Measurements from ENCODE around the gene BMP3.
A peak's percentile ranks its signal among the peaks of the same experiment; 100 is the strongest.
"Not testable (repeated sequence)": the region's sequence is repeated elsewhere in the genome, so short reads cannot be mapped to it uniquely, and the experiment has no call there.

The BMP3 gene

DNA sequence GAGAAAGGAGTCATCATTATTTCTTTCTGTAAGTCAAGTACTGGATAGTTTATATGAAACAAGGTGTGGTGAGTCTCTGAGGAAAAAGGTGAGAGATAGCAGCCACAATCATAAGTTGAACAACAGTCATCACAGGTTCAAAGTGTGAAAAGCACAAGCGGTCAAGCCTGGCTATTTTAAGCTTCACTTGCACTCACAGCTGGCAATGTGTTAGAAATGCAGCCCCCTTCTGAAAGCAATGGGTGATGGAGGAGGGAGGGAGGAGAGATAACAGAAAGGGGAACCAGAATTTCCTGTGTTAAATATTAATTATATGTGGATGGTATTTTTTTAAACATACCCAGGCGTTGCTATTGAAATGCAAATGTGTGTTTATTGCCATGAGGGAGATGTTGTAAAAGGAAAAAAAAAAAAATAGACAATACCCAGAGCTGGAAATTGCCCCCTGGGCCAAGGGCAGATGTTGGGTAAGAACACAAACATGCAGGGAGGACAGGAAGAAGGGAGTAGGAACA is 26.9 kb upstream of the BMP3 start:
- Histone ChIP-seq H3K27me3 (ENCODE audit: insufficient read depth, low read length, poor library complexity) (no peaks in the 10 kb centered on the region), H2BK120ac (ENCODE audit: low read depth, low read length) (no peak overlapping the region), H3K4me2 (ENCODE audit: low read length) (no peak overlapping the region), H3K4ac (ENCODE audit: low read depth, low read length) (no peak overlapping the region), H3K56ac (ENCODE audit: low read length) (no peak overlapping the region), H4K8ac (ENCODE audit: low read depth, low read length) (no peak overlapping the region), H3K36me3 (ENCODE audit: control insufficient read depth, insufficient read depth, low read length) (no peaks in the 10 kb centered on the region), H3K18ac (ENCODE audit: low read length) (no peak overlapping the region), H3K4me3 (ENCODE audit: low read length) (no peak overlapping the region), H2BK5ac (ENCODE audit: low read length) (no peak overlapping the region), H3K9ac (ENCODE audit: low read length) (no peak overlapping the region), H3K79me1 (ENCODE audit: low read length) (no peaks in the 10 kb centered on the region), H3K23ac (ENCODE audit: low read length) (no peak overlapping the region), H3K27ac (ENCODE audit: low read depth, low read length) (no peak overlapping the region), H2AK5ac (ENCODE audit: low read length) (no peak overlapping the region), H4K5ac (ENCODE audit: low read length) (no peak overlapping the region), H3K79me2 (ENCODE audit: control insufficient read depth, insufficient read depth, low read length) (no peaks in the 10 kb centered on the region), H2BK15ac (replicated peaks; ENCODE audit: low read depth) (no peak overlapping the region), H3K4me1 (ENCODE audit: control insufficient read depth, low read depth, low read length) (no peaks in the 10 kb centered on the region)
- no CpG with 5 or more reads among the region's 2 CpGs for WGBS (ENCODE audit: extremely low coverage, insufficient coverage, low lambda C conversion rate)
- DNase-seq = peak; percentile 51

- Histone ChIP-seq H3K4me1 (ENCODE audit: control insufficient read depth, low read depth, low read length) (no peaks in the 10 kb centered on the region), H3K27ac (ENCODE audit: low read depth, low read length) (no peak overlapping the region), H3K27me3 (ENCODE audit: insufficient read depth, low read length, poor library complexity) (no peaks in the 10 kb centered on the region), H4K5ac (ENCODE audit: low read length) (no peak overlapping the region), H3K4me3 (ENCODE audit: low read length) (no peak overlapping the region), H3K4me2 (ENCODE audit: low read length) (no peak overlapping the region), H3K56ac (ENCODE audit: low read length) (no peak overlapping the region), H3K9ac (ENCODE audit: low read length) (no peak overlapping the region), H3K23ac (ENCODE audit: low read length) (no peak overlapping the region), H3K79me2 (ENCODE audit: control insufficient read depth, insufficient read depth, low read length) (no peaks in the 10 kb centered on the region), H3K79me1 (ENCODE audit: low read length) (no peaks in the 10 kb centered on the region), H2BK5ac (ENCODE audit: low read length) (no peak overlapping the region), H2AK5ac (ENCODE audit: low read length) (no peak overlapping the region), H2BK120ac (ENCODE audit: low read depth, low read length) (no peak overlapping the region), H3K4ac (ENCODE audit: low read depth, low read length) (no peak overlapping the region), H4K8ac (ENCODE audit: low read depth, low read length) (no peak overlapping the region), H2BK15ac (replicated peaks; ENCODE audit: low read depth) (no peak overlapping the region), H3K36me3 (ENCODE audit: control insufficient read depth, insufficient read depth, low read length) (no peaks in the 10 kb centered on the region), H3K18ac (ENCODE audit: low read length) (no peak overlapping the region)
- no peak for DNase-seq
- WGBS (ENCODE audit: extremely low coverage, insufficient coverage, low lambda C conversion rate) = no CpG with 5 or more reads among the region's 2 CpGs
Observed at GRCh38 chr4:81007417-81007816, 23.1 kb upstream of the BMP3 start.

DNA sequence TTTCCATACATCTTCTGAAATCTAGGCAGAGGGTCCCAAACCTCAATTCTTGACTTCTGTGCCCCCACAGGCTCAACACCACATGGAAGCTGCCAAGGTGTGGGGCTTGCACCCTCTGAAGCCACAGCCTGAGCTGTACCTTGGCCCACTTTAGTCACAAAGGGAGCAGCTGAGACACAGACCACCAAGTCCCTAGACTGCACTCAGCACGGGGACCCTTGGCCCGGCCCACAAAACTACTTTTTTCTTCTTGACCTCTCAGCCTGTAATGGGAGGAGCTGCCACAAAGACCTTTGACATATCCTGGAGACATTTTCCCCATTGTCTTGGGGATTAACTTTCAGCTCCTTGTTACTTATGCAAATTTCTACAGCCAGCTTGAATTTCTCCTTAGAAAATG is 13.9 kb upstream of the BMP3 start:
- not testable (repeated sequence) for H2BK15ac ChIP-seq (replicated peaks; ENCODE audit: low read depth); H3K79me2 ChIP-seq (ENCODE audit: control insufficient read depth, insufficient read depth, low read length); H3K23ac ChIP-seq (ENCODE audit: low read length); H3K18ac ChIP-seq (ENCODE audit: low read length); H3K79me1 ChIP-seq (ENCODE audit: low read length); H3K4me2 ChIP-seq (ENCODE audit: low read length); H3K36me3 ChIP-seq (ENCODE audit: control insufficient read depth, insufficient read depth, low read length); DNase-seq; H3K56ac ChIP-seq (ENCODE audit: low read length); H3K4me1 ChIP-seq (ENCODE audit: control insufficient read depth, low read depth, low read length); H3K4ac ChIP-seq (ENCODE audit: low read depth, low read length); H2BK5ac ChIP-seq (ENCODE audit: low read length); H4K8ac ChIP-seq (ENCODE audit: low read depth, low read length); H3K4me3 ChIP-seq (ENCODE audit: low read length); H2BK120ac ChIP-seq (ENCODE audit: low read depth, low read length); H3K9ac ChIP-seq (ENCODE audit: low read length); H2AK5ac ChIP-seq (ENCODE audit: low read length); H4K5ac ChIP-seq (ENCODE audit: low read length); H3K27me3 ChIP-seq (ENCODE audit: insufficient read depth, low read length, poor library complexity); H3K27ac ChIP-seq (ENCODE audit: low read depth, low read length)
- WGBS (ENCODE audit: extremely low coverage, insufficient coverage, low lambda C conversion rate) = no CpG with 5 or more reads among the region's 2 CpGs

GRCh38 chr4:81019006-81019405 is 11.5 kb upstream of the BMP3 start:
- H3K4me1 ChIP-seq (ENCODE audit: control insufficient read depth, low read depth, low read length) = no peaks in the 10 kb centered on the region
- no peaks in the 10 kb centered on the region for H3K27me3 ChIP-seq (ENCODE audit: insufficient read depth, low read length, poor library complexity)
- H3K27ac ChIP-seq (ENCODE audit: low read depth, low read length) = no peak overlapping the region
- WGBS (ENCODE audit: extremely low coverage, insufficient coverage, low lambda C conversion rate) = no CpG with 5 or more reads among the region's 1 CpG
- H2BK5ac ChIP-seq (ENCODE audit: low read length) = no peak overlapping the region
- no peaks in the 10 kb centered on the region for H3K79me2 ChIP-seq (ENCODE audit: control insufficient read depth, insufficient read depth, low read length)
- no peak overlapping the region for H4K5ac ChIP-seq (ENCODE audit: low read length)
- H2BK120ac ChIP-seq (ENCODE audit: low read depth, low read length) = no peak overlapping the region
- no peak overlapping the region for H3K18ac ChIP-seq (ENCODE audit: low read length)
- H3K4me2 ChIP-seq (ENCODE audit: low read length) = no peak overlapping the region
- no peak for DNase-seq
- H3K23ac ChIP-seq (ENCODE audit: low read length) = no peak overlapping the region
- H3K4me3 ChIP-seq (ENCODE audit: low read length) = no peak overlapping the region
- no peak overlapping the region for H2AK5ac ChIP-seq (ENCODE audit: low read length)
- no peaks in the 10 kb centered on the region for H3K36me3 ChIP-seq (ENCODE audit: control insufficient read depth, insufficient read depth, low read length)
- no peak overlapping the region for H4K8ac ChIP-seq (ENCODE audit: low read depth, low read length)
- no peaks in the 10 kb centered on the region for H3K79me1 ChIP-seq (ENCODE audit: low read length)
- no peak overlapping the region for H2BK15ac ChIP-seq (replicated peaks; ENCODE audit: low read depth)
- H3K9ac ChIP-seq (ENCODE audit: low read length) = no peak overlapping the region
- H3K4ac ChIP-seq (ENCODE audit: low read depth, low read length) = no peak overlapping the region
- no peak overlapping the region for H3K56ac ChIP-seq (ENCODE audit: low read length)

- H3K79me2 ChIP-seq (ENCODE audit: control insufficient read depth, insufficient read depth, low read length) = no peaks in the 10 kb centered on the region
- no peaks in the 10 kb centered on the region for H3K79me1 ChIP-seq (ENCODE audit: low read length)
- WGBS (ENCODE audit: extremely low coverage, insufficient coverage, low lambda C conversion rate) = no CpG with 5 or more reads among the region's 5 CpGs
- no peak overlapping the region for H3K4me2 ChIP-seq (ENCODE audit: low read length)
- H2BK15ac ChIP-seq (replicated peaks; ENCODE audit: low read depth) = no peak overlapping the region
- no peak overlapping the region for H2AK5ac ChIP-seq (ENCODE audit: low read length)
- no peak overlapping the region for H3K4ac ChIP-seq (ENCODE audit: low read depth, low read length)
- no peaks in the 10 kb centered on the region for H3K27me3 ChIP-seq (ENCODE audit: insufficient read depth, low read length, poor library complexity)
- H2BK5ac ChIP-seq (ENCODE audit: low read length) = no peak overlapping the region
- H3K9ac ChIP-seq (ENCODE audit: low read length) = no peak overlapping the region
- no peak overlapping the region for H3K23ac ChIP-seq (ENCODE audit: low read length)
- H3K4me3 ChIP-seq (ENCODE audit: low read length) = no peak overlapping the region
- H4K8ac ChIP-seq (ENCODE audit: low read depth, low read length) = no peak overlapping the region
- no peak for DNase-seq
- H3K18ac ChIP-seq (ENCODE audit: low read length) = no peak overlapping the region
- H2BK120ac ChIP-seq (ENCODE audit: low read depth, low read length) = no peak overlapping the region
- no peaks in the 10 kb centered on the region for H3K36me3 ChIP-seq (ENCODE audit: control insufficient read depth, insufficient read depth, low read length)
- no peaks in the 10 kb centered on the region for H3K4me1 ChIP-seq (ENCODE audit: control insufficient read depth, low read depth, low read length)
- H3K27ac ChIP-seq (ENCODE audit: low read depth, low read length) = no peak overlapping the region
- H3K56ac ChIP-seq (ENCODE audit: low read length) = no peak overlapping the region
- H4K5ac ChIP-seq (ENCODE audit: low read length) = no peak overlapping the region
Observed at GRCh38 chr4:81021142-81021944, 9.2 kb upstream of the BMP3 start.

- Histone ChIP-seq H3K79me2 (ENCODE audit: control insufficient read depth, insufficient read depth, low read length) (no peaks in the 10 kb centered on the region), H3K27me3 (ENCODE audit: insufficient read depth, low read length, poor library complexity) (no peaks in the 10 kb centered on the region), H3K4me2 (ENCODE audit: low read length) (no peak overlapping the region), H3K4ac (ENCODE audit: low read depth, low read length) (no peak overlapping the region), H3K4me3 (ENCODE audit: low read length) (no peak overlapping the region), H3K4me1 (ENCODE audit: control insufficient read depth, low read depth, low read length) (no peaks in the 10 kb centered on the region), H4K5ac (ENCODE audit: low read length) (no peak overlapping the region), H2BK15ac (replicated peaks; ENCODE audit: low read depth) (no peak overlapping the region), H3K27ac (ENCODE audit: low read depth, low read length) (no peak overlapping the region), H3K18ac (ENCODE audit: low read length) (no peak overlapping the region), H3K36me3 (ENCODE audit: control insufficient read depth, insufficient read depth, low read length) (no peaks in the 10 kb centered on the region), H3K56ac (ENCODE audit: low read length) (no peak overlapping the region), H3K9ac (ENCODE audit: low read length) (no peak overlapping the region), H4K8ac (ENCODE audit: low read depth, low read length) (no peak overlapping the region), H2BK5ac (ENCODE audit: low read length) (no peak overlapping the region), H3K79me1 (ENCODE audit: low read length) (no peaks in the 10 kb centered on the region), H3K23ac (ENCODE audit: low read length) (no peak overlapping the region), H2BK120ac (ENCODE audit: low read depth, low read length) (no peak overlapping the region), H2AK5ac (ENCODE audit: low read length) (no peak overlapping the region)
- no CpG with 5 or more reads among the region's 1 CpG for WGBS (ENCODE audit: extremely low coverage, insufficient coverage, low lambda C conversion rate)
- no peak for DNase-seq
Observed at GRCh38 chr4:81021981-81022380, 8.5 kb upstream of the BMP3 start.
